Thymus (tissue), 11 donors: ENCODE data around the gene PCK2. TPM values are rescaled to one million over a fixed set of nuclear protein-coding genes. Genes with fewer than 3 reads are reported as not detected.

Experiments used
- DNase-seq, 9 donors: peaks; one replicate each; pipeline ENCODE4 v3.0.0-alpha.2; 2013; ENCODE audit warnings: low spot score in 9 of 9, low read depth in 6 of 9, missing footprints in 1 of 9
- H3K27ac ChIP-seq, 2 donors: one replicate each; pipeline ENCODE4 v1.5.1; 2013; ENCODE audit warnings: control low read depth in 1 of 2, low read depth in 1 of 2, low read length in 1 of 2, mild to moderate bottlenecking in 1 of 2, moderate library complexity in 1 of 2
- H3K27me3 ChIP-seq, 2 donors: one replicate each; pipeline ENCODE4 v1.5.1; 2013; ENCODE audit warnings: low read length in 1 of 2; ENCODE audit not compliant: control insufficient read depth in 2 of 2, insufficient read depth in 1 of 2
- H3K36me3 ChIP-seq, 2 donors: one replicate each; pipeline ENCODE4 v1.5.1; 2013; ENCODE audit warnings: low read length in 1 of 2, mild to moderate bottlenecking in 1 of 2, moderate library complexity in 1 of 2; ENCODE audit not compliant: control insufficient read depth in 2 of 2, insufficient read depth in 2 of 2
- H3K4me1 ChIP-seq, 2 donors: one replicate each; pipeline ENCODE4 v1.5.1; 2013; ENCODE audit warnings: low read length in 2 of 2; ENCODE audit not compliant: control insufficient read depth in 2 of 2, insufficient read depth in 2 of 2
- H3K4me3 ChIP-seq, 2 donors: one replicate each; pipeline ENCODE4 v1.5.1; 2013; ENCODE audit warnings: low read length in 2 of 2, control low read depth in 1 of 2, mild to moderate bottlenecking in 1 of 2
- H3K9me3 ChIP-seq, 2 donors: one replicate each; pipeline ENCODE4 v1.5.1; 2013; ENCODE audit warnings: low read length in 1 of 2, mild to moderate bottlenecking in 1 of 2; ENCODE audit not compliant: control insufficient read depth in 2 of 2, insufficient read depth in 1 of 2
- WGBS: extraction: QIAGEN DNeasy Blood & Tissue Kit; methylation state at CpG from one replicate; pipeline ENCODE4 v1.1.7; 2013; 5-methylcytosine and 5-hydroxymethylcytosine counted together
- polyA plus RNA-seq: library from polyadenylated mRNA; stranded (reverse); fragments of 200-250 nt; gene quantifications from one replicate; pipeline ENCODE4 v1.2.3, GENCODE V29; 2013
- total RNA-seq: library from RNA; stranded (reverse); fragments of 120-200 nt; gene quantifications from one replicate; pipeline ENCODE4 v1.2.4, GENCODE V29; 2013
- donor health status: healthy.

The PCK2 gene
- total and polyA plus RNA-seq, 2 donors: 6.7 to 11.6 TPM

GRCh38 chr14:24130380-24130716 is 36.2 kb downstream of the PCK2 start, which contains the start of gene FITM1:
FITM1 (plus strand) TSS chr14:24130659; CDS start chr14:24131564, 905 bp downstream.
- no peaks in the 10 kb centered on the region for H3K9me3 ChIP-seq
- DNase-seq: no peak
- no peaks in the 10 kb centered on the region for H3K27me3 ChIP-seq
- 97% methylated on average over 5 of the region's 5 CpGs for WGBS
- no peaks in the 10 kb centered on the region for H3K36me3 ChIP-seq
- peak within 1 kb of the TSS in 1 of 2 donors; percentile 17 for H3K27ac ChIP-seq
- H3K4me3 ChIP-seq: no peak within 1 kb of the TSS
- peaks cover 15 to 29% of the 10 kb centered on the region in 2 donors for H3K4me1 ChIP-seq

- WGBS: 74% methylated on average over 7 of the region's 7 CpGs
- Histone ChIP-seq H3K9me3 (no peaks in the 10 kb centered on the region), H3K36me3 (no peaks in the 10 kb centered on the region), H3K4me1 (peaks cover 19 to 32% of the 10 kb centered on the region in 2 donors), H3K27ac (peak overlapping the region in 1 of 2 donors; percentile 17), H3K4me3 (no peak overlapping the region), H3K27me3 (no peaks in the 10 kb centered on the region)
- no peak for DNase-seq
Measured at GRCh38 chr14:24130717-24131548, 36.8 kb downstream of the PCK2 start.

GRCh38 chr14:24131549-24131966 is 37.4 kb downstream of the PCK2 start:
- Histone ChIP-seq H3K27me3 (no peaks in the 10 kb centered on the region), H3K9me3 (no peaks in the 10 kb centered on the region), H3K4me3 (no peak overlapping the region), H3K27ac (no peak overlapping the region), H3K4me1 (peaks cover 21 to 35% of the 10 kb centered on the region in 2 donors), H3K36me3 (no peaks in the 10 kb centered on the region)
- WGBS: 97% methylated on average over 15 of the region's 15 CpGs
- DNase-seq: no peak

GRCh38 chr14:24132061-24132685 is 38.1 kb downstream of the PCK2 start:
- no peaks in the 10 kb centered on the region for H3K9me3 ChIP-seq
- peaks cover 0 to 2% of the 10 kb centered on the region in 2 donors for H3K36me3 ChIP-seq
- no peaks in the 10 kb centered on the region for H3K27me3 ChIP-seq
- peaks cover 27 to 41% of the 10 kb centered on the region in 2 donors for H3K4me1 ChIP-seq
- peak overlapping the region; percentile 68 to 72 for H3K27ac ChIP-seq
- WGBS: 34% methylated on average over 24 of the region's 24 CpGs
- DNase-seq: peak in 3 of 9 donors; percentile 45 to 68 (median 48)
- no peak overlapping the region for H3K4me3 ChIP-seq

GRCh38 chr14:24132976-24133375 is 38.9 kb downstream of the PCK2 start:
- 96% methylated on average over 2 of the region's 2 CpGs for WGBS
- DNase-seq: no peak
- Histone ChIP-seq H3K9me3 (no peaks in the 10 kb centered on the region), H3K4me3 (no peak overlapping the region), H3K27me3 (no peaks in the 10 kb centered on the region), H3K36me3 (peaks cover 5 to 10% of the 10 kb centered on the region in 2 donors), H3K4me1 (peaks cover 28 to 49% of the 10 kb centered on the region in 2 donors), H3K27ac (peak overlapping the region; percentile 68 to 72)

- Histone ChIP-seq H3K4me1 (peaks cover 28 to 51% of the 10 kb centered on the region in 2 donors), H3K27ac (no peak overlapping the region), H3K36me3 (peaks cover 12 to 18% of the 10 kb centered on the region in 2 donors), H3K9me3 (no peaks in the 10 kb centered on the region), H3K27me3 (no peaks in the 10 kb centered on the region), H3K4me3 (no peak overlapping the region)
- WGBS: 99% methylated on average over 1 of the region's 1 CpG
- DNase-seq: no peak
Measured at GRCh38 chr14:24133735-24134134, 39.6 kb downstream of the PCK2 start.

GRCh38 chr14:24135584-24135833 is 41.4 kb downstream of the PCK2 start:
- Histone ChIP-seq H3K9me3 (no peaks in the 10 kb centered on the region), H3K27me3 (no peaks in the 10 kb centered on the region), H3K4me1 (peaks cover 35 to 62% of the 10 kb centered on the region in 2 donors), H3K27ac (peak overlapping the region; percentile 12 to 88), H3K36me3 (peaks cover 19 to 28% of the 10 kb centered on the region in 2 donors), H3K4me3 (peak overlapping the region; percentile 39 to 78)
- DNase-seq: no peak
- WGBS: 27% methylated on average over 9 of the region's 9 CpGs

GRCh38 chr14:24135834-24136683 is 41.9 kb downstream of the PCK2 start, which contains the start of gene PSME1:
PSME1 (plus strand) TSS chr14:24136194; CDS start chr14:24136263, 69 bp downstream.
- H3K27me3 ChIP-seq: no peaks in the 10 kb centered on the region
- peaks cover 32 to 60% of the 10 kb centered on the region in 2 donors for H3K4me1 ChIP-seq
- H3K36me3 ChIP-seq: peaks cover 19 to 28% of the 10 kb centered on the region in 2 donors
- peak within 1 kb of the TSS; percentile 78 to 79 for H3K4me3 ChIP-seq
- DNase-seq: peak in 8 of 9 donors; percentile 85 to 95 (median 89)
- under 1% methylated on average over 75 of the region's 75 CpGs for WGBS
- H3K27ac ChIP-seq: peak within 1 kb of the TSS; percentile 77 to 89
- peaks cover 0 to 4% of the 10 kb centered on the region in 2 donors for H3K9me3 ChIP-seq
